ENCODE measurements around the gene RACK1.

Gene RACK1

GRCh38 chr5:181199881-181200638 is 43.6 kb downstream of the RACK1 start:
- H4K20me1 ChIP-seq (ENCODE audit: insufficient read depth, low read length) = no peaks in the 10 kb centered on the region
- H3K79me2 ChIP-seq (ENCODE audit: insufficient read depth, low read length) = no peaks in the 10 kb centered on the region
- no peak overlapping the region for H3K27ac ChIP-seq (ENCODE audit: low read depth, low read length, poor library complexity, severe bottlenecking)
- no peak overlapping the region for H3K4me3 ChIP-seq (ENCODE audit: low read depth, low read length, poor library complexity, severe bottlenecking)
- H3K9ac ChIP-seq (ENCODE audit: low read length) = no peak overlapping the region
- H3K9me3 ChIP-seq (ENCODE audit: low read length) = no peaks in the 10 kb centered on the region
- no peak overlapping the region for H2AFZ ChIP-seq (ENCODE audit: low read length)
- H3K9me2 ChIP-seq (ENCODE audit: low read depth, low read length) = no peaks in the 10 kb centered on the region
- peaks cover 14% of the 10 kb centered on the region for H3K4me1 ChIP-seq (ENCODE audit: insufficient read depth, low read length, severe bottlenecking)
- peaks cover 14% of the 10 kb centered on the region for H3K27me3 ChIP-seq (ENCODE audit: insufficient read depth, low read length)
- no peaks in the 10 kb centered on the region for H3K36me3 ChIP-seq (ENCODE audit: insufficient read depth, low read length)
- TF ChIP-seq CTCF (IDR thresholded peaks at IDR 0.05; ENCODE audit: low read length) (no peak), EZH2 (IDR thresholded peaks at IDR 0.05; ENCODE audit: borderline replicate concordance, low read length) (no peak)
- H3F3A ChIP-seq (ENCODE audit: insufficient read depth, low read length) = no peaks in the 10 kb centered on the region
- no peak overlapping the region for H3K4me2 ChIP-seq (ENCODE audit: low read length)

- H3K9ac ChIP-seq (ENCODE audit: low read length) = no peak overlapping the region
- H3K4me2 ChIP-seq (ENCODE audit: low read length) = no peak overlapping the region
- no peaks in the 10 kb centered on the region for H3K9me2 ChIP-seq (ENCODE audit: low read depth, low read length)
- no peak overlapping the region for H3K4me3 ChIP-seq (ENCODE audit: low read depth, low read length, poor library complexity, severe bottlenecking)
- H3K27me3 ChIP-seq (ENCODE audit: insufficient read depth, low read length) = peaks cover 14% of the 10 kb centered on the region
- no peak overlapping the region for H2AFZ ChIP-seq (ENCODE audit: low read length)
- H3K4me1 ChIP-seq (ENCODE audit: insufficient read depth, low read length, severe bottlenecking) = peaks cover 4% of the 10 kb centered on the region
- TF ChIP-seq EZH2 (IDR thresholded peaks at IDR 0.05; ENCODE audit: borderline replicate concordance, low read length) (no peak), CTCF (IDR thresholded peaks at IDR 0.05; ENCODE audit: low read length) (no peak)
- H3K9me3 ChIP-seq (ENCODE audit: low read length) = no peaks in the 10 kb centered on the region
- no peaks in the 10 kb centered on the region for H3F3A ChIP-seq (ENCODE audit: insufficient read depth, low read length)
- H3K27ac ChIP-seq (ENCODE audit: low read depth, low read length, poor library complexity, severe bottlenecking) = no peak overlapping the region
- H3K36me3 ChIP-seq (ENCODE audit: insufficient read depth, low read length) = no peaks in the 10 kb centered on the region
- no peaks in the 10 kb centered on the region for H4K20me1 ChIP-seq (ENCODE audit: insufficient read depth, low read length)
- no peaks in the 10 kb centered on the region for H3K79me2 ChIP-seq (ENCODE audit: insufficient read depth, low read length)
These were observed 44.7 kb downstream of the RACK1 start for GRCh38 chr5:181198905-181199519.

GRCh38 chr5:181198106-181198685 is 45.5 kb downstream of the RACK1 start:
- no peaks in the 10 kb centered on the region for H3K9me3 ChIP-seq (ENCODE audit: low read length)
- H3K4me2 ChIP-seq (ENCODE audit: low read length) = no peak overlapping the region
- TF ChIP-seq CTCF (IDR thresholded peaks at IDR 0.05; ENCODE audit: low read length) = no peak
- no peak for TF ChIP-seq EZH2 (IDR thresholded peaks at IDR 0.05; ENCODE audit: borderline replicate concordance, low read length)

More at GRCh38 chr5:181198106-181198685, 45.5 kb downstream of the RACK1 start:
- Histone ChIP-seq H4K20me1 (ENCODE audit: insufficient read depth, low read length) (no peaks in the 10 kb centered on the region), H3K27ac (ENCODE audit: low read depth, low read length, poor library complexity, severe bottlenecking) (no peak overlapping the region), H3F3A (ENCODE audit: insufficient read depth, low read length) (no peaks in the 10 kb centered on the region), H3K27me3 (ENCODE audit: insufficient read depth, low read length) (peaks cover 14% of the 10 kb centered on the region), H3K79me2 (ENCODE audit: insufficient read depth, low read length) (no peaks in the 10 kb centered on the region), H3K9ac (ENCODE audit: low read length) (no peak overlapping the region), H3K4me3 (ENCODE audit: low read depth, low read length, poor library complexity, severe bottlenecking) (no peak overlapping the region), H3K36me3 (ENCODE audit: insufficient read depth, low read length) (no peaks in the 10 kb centered on the region), H3K9me2 (ENCODE audit: low read depth, low read length) (no peaks in the 10 kb centered on the region), H3K4me1 (ENCODE audit: insufficient read depth, low read length, severe bottlenecking) (no peaks in the 10 kb centered on the region), H2AFZ (ENCODE audit: low read length) (no peak overlapping the region)

Measured in OCI-LY1 (cell line).